Endothelial cell (in vitro differentiated cells): ENCODE results near the gene CYSRT1. TPM values are rescaled to one million over a fixed set of nuclear protein-coding genes. Genes with fewer than 3 reads are reported as not detected.

Source experiments
- DNase-seq: peaks from one replicate; pipeline ENCODE4 v3.0.0; 2021; ENCODE audit warnings: low spot score
- H3K27ac Mint-ChIP-seq: one replicate; pipeline ENCODE4 v1.8.0; 2021; ENCODE audit warnings: mixed read lengths, inconsistent platforms; ENCODE audit not compliant: unreplicated experiment
- H3K27me3 Mint-ChIP-seq: one replicate; pipeline ENCODE4 v1.8.0; 2021; ENCODE audit warnings: mild to moderate bottlenecking, moderate library complexity, mixed read lengths, inconsistent platforms; ENCODE audit not compliant: unreplicated experiment
- H3K36me3 Mint-ChIP-seq: one replicate; pipeline ENCODE4 v1.8.0; 2021; ENCODE audit warnings: mild to moderate bottlenecking, low read depth, mixed read lengths, inconsistent platforms; ENCODE audit not compliant: unreplicated experiment
- H3K4me1 Mint-ChIP-seq: one replicate; pipeline ENCODE4 v1.8.0; 2021; ENCODE audit warnings: mild to moderate bottlenecking, mixed read lengths, inconsistent platforms; ENCODE audit not compliant: unreplicated experiment
- H3K4me3 Mint-ChIP-seq: one replicate; pipeline ENCODE4 v1.8.0; 2021; ENCODE audit warnings: mild to moderate bottlenecking, mixed read lengths, inconsistent platforms; ENCODE audit not compliant: unreplicated experiment
- H3K9me3 Mint-ChIP-seq: one replicate; pipeline ENCODE4 v1.8.0; 2021; ENCODE audit warnings: mixed read lengths, inconsistent platforms; ENCODE audit not compliant: unreplicated experiment
- total RNA-seq: library from RNA; stranded (reverse); fragmentation: NEBNext Ultra II Directional; extraction: Animal tissue kit (Norgen Biotek cat#: 25700); gene quantifications from one replicate; pipeline ENCODE4 v1.2.1, GENCODE V29; 2021; ENCODE audit not compliant: unreplicated experiment
- TF ChIP-seq, protein P1 (sequence below): fragments of 200-600 bp; sonication (generic); IDR thresholded peaks from one replicate; pipeline ENCODE4 v1.5.0; 2021; ENCODE audit warnings: antibody characterized with exemption; ENCODE audit not compliant: unreplicated experiment

Gene CYSRT1
- total RNA-seq, 1 donor from 2014 or later = 1.4 TPM

DNA sequence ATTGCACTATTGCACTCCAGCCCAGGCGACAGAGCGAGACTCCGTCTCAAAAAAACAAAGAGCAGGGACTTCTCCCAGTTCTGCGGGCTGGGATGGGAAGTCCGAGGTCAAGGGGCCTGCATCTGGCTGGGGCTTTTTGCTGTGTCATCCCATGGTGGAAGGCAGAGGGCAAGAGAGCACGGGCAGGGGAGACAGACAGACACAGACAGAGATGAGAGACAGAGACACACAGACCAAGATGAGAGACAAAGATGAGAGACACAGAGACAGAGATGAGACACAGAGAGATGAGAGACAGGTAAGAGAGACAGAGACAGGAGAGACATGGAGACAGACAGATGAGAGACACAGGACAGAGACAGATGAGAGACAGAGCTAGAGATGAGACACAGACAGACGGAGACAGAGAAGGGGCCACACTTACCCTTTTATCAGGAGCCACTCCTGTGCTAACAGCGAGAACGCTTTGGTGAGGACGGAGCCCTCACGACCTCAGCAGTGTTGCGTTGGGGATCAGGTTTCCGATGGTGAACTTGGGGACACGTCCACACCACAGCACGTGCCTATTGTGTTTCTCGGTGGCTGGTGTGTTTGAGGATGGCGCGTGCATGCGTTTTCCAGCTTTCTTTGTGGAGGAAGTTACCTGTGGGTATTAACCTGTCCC is 43.7 kb downstream of the CYSRT1 start:
- H3K27ac Mint-ChIP-seq = peak overlapping the region; percentile 62
- no peak for DNase-seq

DNA sequence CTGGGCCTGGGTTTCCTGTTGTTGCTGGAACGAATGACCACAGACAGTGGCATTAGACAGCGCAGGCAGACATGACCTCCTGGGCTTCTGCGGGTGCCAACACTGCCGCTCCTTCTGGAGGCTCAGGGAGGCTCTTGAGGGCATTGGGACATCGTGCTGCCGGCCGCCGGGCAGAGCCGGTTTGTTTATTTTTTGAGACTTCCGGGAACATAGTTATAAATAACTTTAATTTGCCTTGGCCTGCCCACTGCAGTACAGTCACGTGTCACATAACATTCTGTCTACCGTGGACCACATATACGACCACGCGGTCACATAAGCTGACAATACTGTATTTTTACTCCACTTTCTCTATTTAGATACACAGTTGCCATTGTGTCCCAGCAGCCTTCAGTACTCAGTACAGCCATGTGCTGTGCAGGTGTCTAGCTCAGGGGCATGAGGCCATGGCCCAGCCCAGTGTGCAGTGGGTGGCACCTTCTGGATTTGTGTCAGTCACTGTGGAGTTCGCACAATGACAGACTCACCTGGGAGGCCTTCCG is 44.3 kb downstream of the CYSRT1 start:
- H3K36me3 Mint-ChIP-seq = peaks cover 24% of the 10 kb centered on the region
- peak overlapping the region; percentile 21 for H3K4me3 Mint-ChIP-seq
- H3K27me3 Mint-ChIP-seq = peaks cover 5% of the 10 kb centered on the region
- peak overlapping the region; percentile 62 for H3K27ac Mint-ChIP-seq
- peaks cover under 1% of the 10 kb centered on the region for H3K4me1 Mint-ChIP-seq
- no peak for DNase-seq
- TF ChIP-seq, protein P1, sequence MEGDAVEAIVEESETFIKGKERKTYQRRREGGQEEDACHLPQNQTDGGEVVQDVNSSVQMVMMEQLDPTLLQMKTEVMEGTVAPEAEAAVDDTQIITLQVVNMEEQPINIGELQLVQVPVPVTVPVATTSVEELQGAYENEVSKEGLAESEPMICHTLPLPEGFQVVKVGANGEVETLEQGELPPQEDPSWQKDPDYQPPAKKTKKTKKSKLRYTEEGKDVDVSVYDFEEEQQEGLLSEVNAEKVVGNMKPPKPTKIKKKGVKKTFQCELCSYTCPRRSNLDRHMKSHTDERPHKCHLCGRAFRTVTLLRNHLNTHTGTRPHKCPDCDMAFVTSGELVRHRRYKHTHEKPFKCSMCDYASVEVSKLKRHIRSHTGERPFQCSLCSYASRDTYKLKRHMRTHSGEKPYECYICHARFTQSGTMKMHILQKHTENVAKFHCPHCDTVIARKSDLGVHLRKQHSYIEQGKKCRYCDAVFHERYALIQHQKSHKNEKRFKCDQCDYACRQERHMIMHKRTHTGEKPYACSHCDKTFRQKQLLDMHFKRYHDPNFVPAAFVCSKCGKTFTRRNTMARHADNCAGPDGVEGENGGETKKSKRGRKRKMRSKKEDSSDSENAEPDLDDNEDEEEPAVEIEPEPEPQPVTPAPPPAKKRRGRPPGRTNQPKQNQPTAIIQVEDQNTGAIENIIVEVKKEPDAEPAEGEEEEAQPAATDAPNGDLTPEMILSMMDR = no peak
- H3K9me3 Mint-ChIP-seq = no peaks in the 10 kb centered on the region

More for the DNA sequence above, 43.7 kb downstream of the CYSRT1 start:
- no peaks in the 10 kb centered on the region for H3K9me3 Mint-ChIP-seq
- peaks cover 23% of the 10 kb centered on the region for H3K36me3 Mint-ChIP-seq
- no peak overlapping the region for H3K4me3 Mint-ChIP-seq
- TF ChIP-seq, protein P1 = no peak
- H3K4me1 Mint-ChIP-seq = no peaks in the 10 kb centered on the region
- peaks cover 5% of the 10 kb centered on the region for H3K27me3 Mint-ChIP-seq

DNA sequence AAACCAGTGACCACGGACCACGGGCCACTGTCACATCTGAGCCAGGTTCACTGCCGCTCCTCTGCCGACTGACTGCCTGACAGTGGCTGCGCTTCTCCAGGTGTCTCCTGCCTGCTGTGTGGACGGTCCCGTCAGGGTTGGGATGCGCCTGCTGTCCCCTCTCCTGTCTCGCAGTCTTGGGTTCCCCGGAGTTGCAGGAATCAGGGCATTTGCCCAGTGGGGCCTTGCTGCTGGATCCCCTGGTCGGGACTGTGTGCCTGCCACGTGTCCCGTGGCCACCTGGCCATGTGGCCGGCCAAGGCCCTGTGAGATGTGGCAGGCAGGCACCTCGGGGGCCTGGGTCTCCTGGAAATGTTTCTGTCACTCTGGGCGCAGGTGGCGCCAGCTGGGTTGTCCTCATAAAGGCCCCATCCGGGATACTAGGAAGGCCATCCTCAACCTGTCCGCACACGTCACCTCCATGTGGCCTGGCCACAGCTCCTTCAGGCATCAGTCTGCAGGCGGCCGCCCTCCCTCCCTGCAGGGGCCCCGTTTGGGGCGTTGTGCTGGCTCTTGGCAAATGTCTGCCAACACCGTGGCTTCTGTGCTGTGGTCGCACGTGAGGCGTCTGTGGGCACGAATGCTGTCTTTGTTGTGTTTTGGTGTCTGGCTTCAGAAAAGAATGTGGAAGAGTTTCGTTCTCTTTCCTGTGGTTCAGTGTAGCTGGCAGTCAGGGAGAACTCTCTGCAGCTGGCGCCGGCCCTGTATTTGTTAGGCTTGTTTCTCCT is 46.1 kb downstream of the CYSRT1 start:
- TF ChIP-seq, protein P1 = no peak
- peaks cover 24% of the 10 kb centered on the region for H3K36me3 Mint-ChIP-seq
- DNase-seq = no peak
- H3K9me3 Mint-ChIP-seq = no peaks in the 10 kb centered on the region
- peak overlapping the region; percentile 56 for H3K4me3 Mint-ChIP-seq
- H3K27ac Mint-ChIP-seq = no peak overlapping the region
- peaks cover 14% of the 10 kb centered on the region for H3K4me1 Mint-ChIP-seq
- H3K27me3 Mint-ChIP-seq = peaks cover 10% of the 10 kb centered on the region

DNA sequence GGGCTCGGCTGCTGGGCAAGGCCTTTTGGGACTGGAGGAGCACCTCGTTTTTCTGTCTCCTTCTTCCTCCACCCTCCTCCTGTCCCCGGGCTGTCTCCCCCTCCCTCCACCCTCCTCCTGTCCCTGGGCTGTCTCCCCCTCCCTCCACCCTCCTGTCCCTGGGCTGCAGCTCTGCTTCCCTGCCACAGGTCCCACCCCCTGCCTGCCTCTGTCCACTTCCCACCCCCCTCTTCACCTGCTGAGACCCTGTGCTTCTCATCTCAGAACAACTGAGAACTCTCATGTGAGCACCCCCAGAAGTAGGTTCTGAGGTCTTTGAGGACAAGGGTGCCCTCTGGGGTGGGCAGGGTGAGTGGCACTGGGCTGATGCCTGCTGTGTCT is 46.7 kb downstream of the CYSRT1 start:
- Mint-ChIP-seq H3K9me3 (no peaks in the 10 kb centered on the region), H3K27ac (no peak overlapping the region), H3K27me3 (peaks cover 10% of the 10 kb centered on the region), H3K4me1 (peaks cover 16% of the 10 kb centered on the region), H3K4me3 (peak overlapping the region; percentile 56), H3K36me3 (peaks cover 24% of the 10 kb centered on the region)
- TF ChIP-seq, protein P1 = no peak
- no peak for DNase-seq
